Left cardiac atrium (tissue), 4 donors: ENCODE data around the gene ARHGEF16. TPM values are rescaled to one million over a fixed set of nuclear protein-coding genes. Genes with fewer than 3 reads are reported as not detected.
A peak's percentile ranks its signal among the peaks of the same experiment; 100 is the strongest.

ENCODE experiments used
- ATAC-seq, 2 donors: fragments of 200-7000 bp; cut with Tn5 transposase; one replicate each; pipeline ENCODE4 v1.9.1; 2020; ENCODE audit warnings: mild to moderate bottlenecking in 2 of 2, moderate library complexity in 2 of 2
- DNase-seq: peaks from one replicate; pipeline ENCODE4 v3.0.0-alpha.2; 2020
- intact Hi-C, 2 donors: fragments of 100-400 bp; cut with DNase I; formaldehyde crosslinking; loops; one replicate each; pipeline versions ENCODE4 v1.14.1 to v1.15.1; 2022 to 2023
- total RNA-seq, 2 donors: library from RNA; stranded (reverse); fragmentation: NEBNext Ultra II Directional; extraction: Animal tissue kit (Norgen Biotek cat#: 25700); gene quantifications; one replicate each; pipeline ENCODE4 v1.2.1, GENCODE V29; 2021
- donor health status: DM: no; HTN: yes; CAD: no.
- donor health status: DM: no; HTN: yes; CAD: no; lungs with severe emphysema.
- donor health status: DM: yes; HTN: yes; CAD: no.
- donor health status: Dilated cardiomyopathy.

Gene ARHGEF16
- total RNA-seq, 2 donors from 2014 or later: 0.68 to 2.3 TPM

DNA sequence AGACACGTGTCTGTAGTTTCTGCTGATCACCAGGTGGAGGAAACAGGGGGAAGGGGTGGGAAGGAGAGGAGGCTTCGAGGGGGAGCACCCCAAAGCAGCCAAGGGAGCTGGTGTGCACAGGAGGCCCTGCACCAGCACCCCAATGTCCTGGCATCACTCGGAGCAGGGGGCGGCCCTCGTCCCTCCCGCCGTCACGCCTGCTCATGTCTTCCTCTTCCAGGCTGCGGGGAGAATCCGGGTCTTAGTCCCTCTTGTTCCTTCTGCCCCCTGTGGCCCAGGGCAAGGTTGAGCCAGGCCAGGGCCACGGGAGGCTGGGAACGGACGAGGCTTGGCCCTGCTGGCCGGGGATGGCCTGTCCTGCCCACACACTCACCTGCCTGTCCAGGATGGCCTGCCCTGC, 21.4 kb upstream of the ARHGEF16 start:
- ATAC-seq: no peak
- intact Hi-C loops: no loop called here
- DNase-seq: no peak

- intact Hi-C loops: no loop called here
- no peak for ATAC-seq
- no peak for DNase-seq
Measured at GRCh38 chr1:3433596-3434320, 20.7 kb upstream of the ARHGEF16 start.

DNA sequence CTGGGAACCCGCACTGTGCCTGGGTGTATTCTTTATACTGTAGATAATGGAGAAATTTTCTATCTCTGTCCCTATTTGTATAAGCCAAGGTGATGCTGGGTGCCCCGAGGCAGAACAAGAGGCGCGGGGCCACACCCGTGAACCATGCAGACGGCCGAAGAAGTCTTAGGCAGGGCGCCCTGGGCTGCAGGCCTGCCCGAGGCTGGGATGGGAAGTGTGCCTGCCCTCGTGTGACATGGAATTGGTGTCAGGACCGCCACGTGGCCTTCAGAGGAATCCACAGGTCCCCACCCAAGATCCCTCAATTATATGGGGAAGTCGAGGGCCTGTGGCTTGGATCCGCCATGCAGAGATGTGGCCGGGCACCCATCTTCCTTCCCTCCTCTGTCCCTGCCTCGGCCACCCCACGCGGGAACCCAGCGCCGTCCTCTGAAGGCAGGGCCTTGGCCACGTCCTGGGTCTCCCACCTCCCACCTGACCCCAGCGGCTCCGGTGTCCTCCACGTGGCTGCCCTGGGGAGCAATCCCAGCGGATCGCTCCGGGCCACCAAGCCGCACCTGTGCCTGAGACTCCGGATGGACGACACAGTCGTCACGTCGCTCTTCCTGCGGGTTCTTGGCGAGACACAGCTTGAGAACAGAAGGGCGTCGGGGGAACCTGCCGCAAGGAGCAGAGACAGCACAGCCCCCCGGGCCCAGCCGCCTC, 19.9 kb upstream of the ARHGEF16 start:
- intact Hi-C loops: no loop called here
- no peak for ATAC-seq
- DNase-seq: no peak

GRCh38 chr1:3435666-3436065, 18.8 kb upstream of the ARHGEF16 start:
- intact Hi-C loops: no loop called here
- DNase-seq (no peak), ATAC-seq (no peak)

DNA sequence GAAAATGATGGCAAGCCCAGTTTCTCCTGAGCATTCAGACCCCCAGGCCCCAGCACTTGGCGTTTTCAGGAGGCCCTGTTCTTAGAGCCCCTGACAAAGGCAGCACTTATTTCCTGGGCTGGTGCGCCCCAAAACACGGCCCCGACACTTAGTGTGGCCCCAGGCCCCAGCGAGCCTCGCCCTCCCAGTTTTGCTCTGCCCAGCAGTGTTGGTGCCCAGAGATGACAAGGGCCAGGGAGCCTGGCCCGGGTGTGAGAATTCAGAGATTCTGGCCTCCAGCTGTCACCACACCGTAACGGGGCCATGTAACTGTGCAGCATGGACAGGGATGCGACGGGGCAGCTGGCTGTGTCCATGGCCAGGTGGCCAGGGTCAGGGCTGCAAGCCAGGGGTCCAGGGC, 18.0 kb upstream of the ARHGEF16 start:
- intact Hi-C loops: no loop called here
- ATAC-seq: no peak
- no peak for DNase-seq

DNA sequence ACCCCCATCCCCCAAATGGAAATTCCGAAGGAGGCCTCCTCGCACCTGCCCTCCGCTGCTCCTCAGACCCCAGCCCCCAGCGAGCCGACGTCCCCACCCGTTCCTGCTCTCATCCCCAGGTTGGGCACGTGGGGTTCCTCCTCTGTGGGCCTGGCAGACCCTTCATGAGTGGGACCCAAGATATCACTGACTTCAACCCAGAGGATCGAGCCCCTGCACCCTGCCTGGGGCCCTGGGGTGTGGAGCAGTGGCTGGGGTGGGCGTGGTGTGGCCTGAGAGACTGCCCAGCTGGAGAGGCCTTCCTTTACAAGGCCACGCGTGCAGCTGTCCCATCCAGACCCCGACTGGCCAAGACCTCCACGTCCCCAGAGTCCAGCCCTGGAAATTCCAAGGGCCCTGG, 17.6 kb upstream of the ARHGEF16 start:
- intact Hi-C loops: no loop called here
- DNase-seq (no peak), ATAC-seq (no peak)

- intact Hi-C loops: no loop called here
- no peak for ATAC-seq
- DNase-seq: no peak
Measured at GRCh38 chr1:3438661-3439180, 15.7 kb upstream of the ARHGEF16 start.

- intact Hi-C loops: no loop called here
- DNase-seq (no peak), ATAC-seq (no peak)
Measured at GRCh38 chr1:3439346-3440299, 14.8 kb upstream of the ARHGEF16 start.

DNA sequence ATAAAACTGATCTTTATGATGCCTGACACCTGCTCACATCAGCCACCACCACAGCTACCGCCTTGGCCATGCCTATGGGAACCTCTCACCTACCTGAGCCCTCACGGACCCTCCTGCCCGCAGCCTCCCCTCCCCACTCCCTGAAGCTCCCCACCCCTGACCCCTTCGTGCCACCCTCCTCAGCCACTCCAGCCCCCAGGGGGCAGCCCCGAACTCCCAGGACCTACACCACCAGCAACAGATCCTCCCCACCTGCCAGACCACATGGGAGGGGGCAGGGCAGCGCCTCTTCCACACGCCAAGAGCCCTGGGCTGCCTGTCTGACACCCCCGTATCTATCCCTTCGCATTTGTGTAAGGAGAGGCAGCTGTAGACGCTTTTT, 14.2 kb upstream of the ARHGEF16 start:
- ATAC-seq (no peak), DNase-seq (no peak)
- intact Hi-C loops: no loop called here

DNA sequence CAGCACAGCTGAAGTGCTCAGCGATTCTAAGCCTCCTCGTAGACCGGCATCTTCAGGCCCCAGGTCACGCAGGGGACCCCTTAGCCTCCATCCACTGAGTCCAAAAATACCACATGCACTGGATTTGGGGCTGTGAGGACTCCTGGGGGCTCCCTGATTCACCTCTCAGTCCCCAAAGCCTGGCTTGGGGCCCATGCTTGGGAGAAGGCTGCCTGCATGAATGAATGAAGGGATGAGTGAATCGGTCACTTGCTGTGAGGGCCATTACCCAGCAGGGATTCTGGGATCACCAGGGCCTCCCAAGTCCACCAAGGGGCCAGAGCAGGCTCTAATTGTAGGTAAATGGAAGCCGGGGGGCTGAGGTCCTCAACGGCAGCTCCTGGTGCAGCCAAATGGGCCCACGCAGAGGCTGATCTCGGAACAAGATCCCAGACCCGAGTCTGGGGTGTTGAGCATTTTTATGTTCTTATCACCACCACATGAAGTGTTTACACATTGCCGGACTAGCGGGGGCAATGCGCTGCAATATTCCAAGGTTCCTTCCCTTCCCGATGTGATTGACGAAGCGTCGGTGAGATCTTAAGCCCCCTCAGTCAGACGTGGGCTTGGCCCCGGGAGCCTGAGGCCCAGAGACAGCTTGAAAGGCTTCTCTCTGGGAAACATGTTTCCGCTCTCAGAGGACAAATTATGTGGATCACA, 13.6 kb upstream of the ARHGEF16 start:
- DNase-seq (no peak), ATAC-seq (no peak)
- intact Hi-C loops: no loop called here

- intact Hi-C loops: no loop called here
- DNase-seq (no peak), ATAC-seq (no peak)
Measured at GRCh38 chr1:3441410-3441847, 13.0 kb upstream of the ARHGEF16 start.

DNA sequence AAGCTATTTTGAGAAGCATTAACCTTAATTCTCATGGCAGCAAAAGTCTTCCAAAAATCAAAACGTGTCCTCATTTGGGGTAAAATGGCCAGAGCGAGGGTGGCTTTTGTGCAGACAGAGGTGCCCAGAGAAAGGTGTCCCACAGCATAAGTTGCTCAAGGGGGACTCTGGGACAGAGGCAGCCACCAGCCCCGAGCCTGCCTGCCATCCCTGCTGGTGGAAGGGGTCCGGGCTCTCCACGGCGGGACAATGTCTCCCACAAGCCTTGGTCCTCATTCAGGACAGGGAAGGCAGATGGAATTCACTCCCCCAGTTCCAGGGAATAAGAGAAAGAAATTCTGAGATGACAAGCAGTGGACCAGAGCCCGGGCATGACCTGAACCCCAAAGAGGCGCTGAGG, 12.6 kb upstream of the ARHGEF16 start:
- no peak for DNase-seq
- ATAC-seq: no peak
- intact Hi-C loops: no loop called here

- intact Hi-C loops: no loop called here
- no peak for ATAC-seq
- no peak for DNase-seq
Measured at GRCh38 chr1:3442331-3442730, 12.1 kb upstream of the ARHGEF16 start.

- intact Hi-C loops: no loop called here
- no peak for ATAC-seq
- no peak for DNase-seq
Measured at GRCh38 chr1:3442901-3443300, 11.6 kb upstream of the ARHGEF16 start.

DNA sequence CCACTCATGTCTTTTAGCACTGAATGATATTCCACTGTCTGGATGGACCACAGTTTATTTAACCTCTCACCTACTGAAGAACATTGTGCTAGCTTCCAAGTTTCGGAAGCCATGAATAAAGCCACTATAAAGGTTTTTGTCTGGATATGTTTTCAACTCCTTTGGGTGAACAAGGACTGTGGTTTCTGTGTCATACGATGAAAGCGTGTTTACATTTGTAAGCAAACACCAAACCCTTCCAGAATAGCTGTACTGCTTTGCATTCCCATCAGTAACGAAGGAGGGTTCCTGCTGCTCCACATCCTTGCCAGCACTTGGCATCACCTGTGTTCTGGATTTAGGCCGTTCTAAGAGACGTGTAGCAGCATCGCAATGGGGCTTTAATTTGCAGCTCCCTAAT, 10.7 kb upstream of the ARHGEF16 start:
- ATAC-seq: no peak
- intact Hi-C loops: no loop called here
- no peak for DNase-seq

GRCh38 chr1:3444298-3444697, 10.2 kb upstream of the ARHGEF16 start:
- DNase-seq (peak; percentile 10), ATAC-seq (no peak)
- intact Hi-C loops: no loop called here

- peak; percentile 18 for DNase-seq
- intact Hi-C loops: no loop called here
- no peak for ATAC-seq
Measured at GRCh38 chr1:3444736-3445135, 9.7 kb upstream of the ARHGEF16 start.

DNA sequence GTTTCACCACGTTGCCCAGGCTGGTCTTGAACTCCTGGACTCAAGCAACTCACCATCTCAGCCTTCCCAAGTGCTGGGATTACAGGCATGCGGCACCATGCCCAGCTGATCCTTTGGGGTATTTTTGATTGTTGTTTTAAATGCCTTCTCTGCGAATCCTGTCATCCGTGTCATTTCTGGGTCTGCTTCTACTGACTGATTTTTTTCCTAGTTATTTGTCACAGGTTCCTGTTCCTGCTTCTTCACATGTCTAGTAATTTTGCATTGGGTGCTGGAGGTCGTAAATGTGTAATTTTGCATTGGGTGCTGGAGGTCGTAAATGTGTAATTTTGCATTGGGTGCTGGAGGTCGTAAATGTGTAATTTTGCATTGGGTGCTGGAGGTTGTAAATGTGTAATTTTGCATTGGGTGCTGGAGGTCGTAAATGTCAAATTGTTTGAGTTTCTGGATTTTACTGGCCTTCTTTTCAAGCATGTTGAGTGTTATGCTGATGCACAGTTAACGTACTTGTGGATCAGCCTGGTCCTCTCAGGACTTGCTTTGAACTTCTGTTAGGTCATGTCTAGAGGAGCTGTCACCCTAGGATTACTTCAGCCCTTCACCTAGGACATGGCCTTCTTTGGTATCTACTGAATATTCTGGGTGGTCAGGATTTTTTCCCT, 4.1 kb upstream of the ARHGEF16 start:
- DNase-seq (no peak), ATAC-seq (no peak)
- intact Hi-C loops: no loop called here

DNA sequence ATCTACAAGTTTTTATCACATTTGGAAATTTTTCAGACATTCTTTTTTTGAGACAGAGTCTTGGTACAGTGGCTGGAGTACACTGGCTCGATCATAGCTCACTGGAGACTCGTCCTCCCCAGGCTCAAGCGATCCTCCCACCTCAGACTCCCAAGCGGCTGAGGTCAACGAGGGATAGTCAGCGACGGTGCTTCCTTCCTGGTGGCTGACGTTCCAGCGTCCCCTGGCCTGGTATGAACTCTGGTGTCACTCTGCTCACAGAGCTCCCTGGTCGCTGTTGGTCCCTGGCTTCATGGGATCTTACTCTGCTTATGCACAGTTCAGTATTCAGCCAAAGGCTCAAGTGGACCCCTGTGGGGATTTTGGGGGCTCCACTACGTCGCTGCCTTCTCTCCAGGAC, 3.5 kb upstream of the ARHGEF16 start:
- ATAC-seq: no peak
- intact Hi-C loops: no loop called here
- no peak for DNase-seq
